Measurements from ENCODE around the gene ABTB2.
A peak's percentile ranks its signal among the peaks of the same experiment; 100 is the strongest.

The ABTB2 gene

DNA sequence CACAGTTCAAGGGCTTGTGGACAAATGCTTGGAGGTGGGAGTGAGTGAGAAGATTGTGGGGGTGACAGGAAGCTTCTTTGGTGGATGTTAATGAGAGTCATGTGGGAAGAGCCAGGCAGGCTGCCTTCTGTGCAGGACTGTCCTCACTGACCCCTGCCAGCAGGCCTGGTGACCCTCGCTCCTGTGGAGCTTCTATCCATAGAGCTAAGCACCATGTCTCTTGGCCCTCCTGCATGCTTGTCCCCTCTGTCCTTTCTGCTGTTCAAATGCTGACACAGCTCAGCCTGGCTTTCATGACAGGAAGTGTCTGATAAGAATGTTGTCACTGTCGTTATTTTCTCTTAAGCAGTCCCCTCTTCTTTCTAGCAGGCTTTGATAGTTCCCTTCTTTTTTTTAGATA lies 214.8 kb downstream of the ABTB2 start:
- DNase-seq = no peak

DNA sequence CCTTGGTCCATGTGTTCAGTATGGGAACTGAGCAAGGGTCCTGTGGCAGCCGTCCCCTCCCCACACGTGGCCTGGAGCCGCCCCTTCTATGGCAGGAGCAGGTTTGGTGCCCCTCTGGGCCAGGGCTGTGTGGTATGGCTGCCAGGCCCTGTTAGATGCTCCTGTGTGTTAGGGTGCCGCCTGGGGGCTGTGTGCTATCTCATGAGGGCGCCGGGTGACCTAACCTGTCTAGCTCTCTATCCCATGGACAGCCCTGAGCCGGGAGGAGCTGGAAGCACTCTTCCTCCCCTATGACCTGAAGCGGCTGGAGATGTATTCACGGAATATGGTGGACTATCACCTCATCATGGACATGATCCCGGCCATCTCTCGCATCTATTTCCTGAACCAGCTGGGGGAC lies 217.7 kb downstream of the ABTB2 start:
- no peak for DNase-seq

DNA sequence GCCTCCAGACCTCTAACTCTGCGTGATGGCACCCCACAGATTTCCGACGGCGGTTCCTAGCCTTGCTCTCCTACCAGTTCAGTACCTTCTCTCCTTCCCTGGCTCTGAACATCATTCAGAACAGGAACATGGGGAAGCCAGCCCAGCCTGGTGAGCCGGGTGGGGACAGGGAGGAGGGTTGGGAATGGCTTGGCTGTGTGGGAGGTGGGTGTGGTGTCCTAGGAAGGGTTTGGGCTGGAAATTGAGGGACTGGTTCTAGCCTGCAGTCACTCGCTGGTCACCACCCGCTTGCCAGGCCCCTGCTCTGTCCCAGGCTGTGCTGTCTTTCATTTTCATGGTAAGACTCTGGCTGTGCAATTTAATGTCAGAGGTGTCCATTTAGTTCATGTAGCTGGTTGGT lies 218.5 kb downstream of the ABTB2 start:
- DNase-seq = no peak

DNA sequence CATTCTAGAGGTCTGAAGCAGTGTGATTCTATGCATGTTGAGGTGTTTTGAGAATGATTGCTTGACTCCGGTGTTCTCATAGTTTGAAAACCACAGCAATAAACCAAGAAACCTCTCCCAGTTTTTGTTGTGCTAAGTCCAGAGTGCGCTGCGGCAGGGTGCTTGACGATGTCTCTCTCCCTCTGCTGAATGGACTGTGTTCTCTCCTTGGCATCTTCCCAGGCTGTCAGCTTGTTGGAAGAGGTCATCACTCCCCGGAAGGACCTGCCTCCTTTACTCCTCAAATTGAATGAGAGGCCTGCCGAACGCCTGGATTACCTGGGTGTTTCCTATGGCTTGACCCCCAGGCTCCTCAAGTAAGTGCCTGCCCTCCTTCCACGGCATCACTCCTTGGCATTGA lies 221.4 kb downstream of the ABTB2 start:
- DNase-seq = no peak

DNA sequence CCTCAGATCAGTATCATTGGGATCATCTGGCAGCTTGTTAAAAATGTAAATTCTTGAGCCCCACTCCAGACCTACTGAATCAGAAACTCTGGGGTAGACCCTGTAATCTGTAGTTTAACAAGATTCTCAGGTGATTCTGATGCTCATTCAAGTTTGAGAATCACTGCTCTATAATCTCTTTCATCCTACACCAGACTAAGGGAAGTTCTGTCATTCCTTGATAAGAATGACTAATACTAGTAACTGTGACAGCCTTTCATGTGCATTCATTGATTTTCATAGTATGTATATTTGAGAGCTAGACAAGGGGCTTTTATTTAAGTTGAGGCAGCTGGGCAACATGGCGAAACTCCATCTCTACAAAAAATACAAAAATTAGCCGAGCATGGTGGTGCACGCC lies 222.4 kb downstream of the ABTB2 start:
- DNase-seq = no peak

DNA sequence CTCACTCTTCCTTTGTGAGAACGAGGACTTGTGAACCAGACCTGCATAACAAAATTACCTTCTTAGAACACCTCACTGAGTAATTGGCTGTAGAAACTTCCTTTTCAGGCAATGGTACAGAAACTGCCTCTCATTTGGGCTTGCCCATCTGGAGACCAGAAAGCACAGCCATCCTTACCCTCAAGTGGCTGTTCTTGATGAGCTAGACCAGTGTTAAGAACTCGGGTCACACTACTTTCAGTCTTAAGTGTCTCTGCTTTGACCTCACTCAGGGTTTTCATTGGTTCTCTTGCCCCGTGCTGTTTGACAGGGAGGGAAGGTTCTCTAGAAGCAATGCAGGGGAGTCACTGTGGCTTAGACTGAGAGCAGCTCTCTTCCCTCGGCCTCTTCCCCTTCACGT lies 223.0 kb downstream of the ABTB2 start:
- no peak for DNase-seq

DNA sequence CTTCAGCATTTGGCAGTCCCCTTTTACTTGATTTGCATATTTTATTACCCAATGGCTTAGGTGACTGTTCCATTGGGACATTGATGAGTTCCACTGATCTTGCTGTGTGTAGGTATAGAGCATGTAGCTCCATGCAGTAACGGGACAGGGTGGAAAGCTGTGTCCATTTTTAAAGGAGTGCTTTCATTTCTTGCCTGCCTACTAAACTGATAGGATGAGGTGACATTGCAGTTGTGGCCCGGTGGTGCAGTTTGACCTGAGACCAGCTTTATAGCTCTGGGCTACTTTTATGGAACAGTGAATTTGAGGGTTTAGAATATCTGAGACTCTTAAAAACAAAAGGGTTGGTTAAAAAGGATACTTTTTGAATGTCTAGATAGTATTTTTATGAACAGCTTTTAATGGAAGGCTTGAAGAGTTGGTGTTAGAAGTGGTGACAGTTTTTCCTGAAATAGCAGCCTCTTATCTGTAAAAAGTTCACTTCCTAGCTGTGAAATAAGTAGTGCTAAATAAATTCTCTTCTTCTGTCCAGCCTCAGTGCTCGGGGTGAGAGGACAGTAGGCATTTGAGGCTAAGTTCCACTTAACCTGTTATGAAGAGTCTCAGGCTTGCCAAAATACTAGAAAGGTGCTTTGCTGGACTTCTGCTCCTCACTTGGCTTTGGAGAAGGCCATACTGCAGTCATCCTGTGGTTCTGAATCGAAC lies 225.4 kb downstream of the ABTB2 start:
- DNase-seq = no peak

DNA sequence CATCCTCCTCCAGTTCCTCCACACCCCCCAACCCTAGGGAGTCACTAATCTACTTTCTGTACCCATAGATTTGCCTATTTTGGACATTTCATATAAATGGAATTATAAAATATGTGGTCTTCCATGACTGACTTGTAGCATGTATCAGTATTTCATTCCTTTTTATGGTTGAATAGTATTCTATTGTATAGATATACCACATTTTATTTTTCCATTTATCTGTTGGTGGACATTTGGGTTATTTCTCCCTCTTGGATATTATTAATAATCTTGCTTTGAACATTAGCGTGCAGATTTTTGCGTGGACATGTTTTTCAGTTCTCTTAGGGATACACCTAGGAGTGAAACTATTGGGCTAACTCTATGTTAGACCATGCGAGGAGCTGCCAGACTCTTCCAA lies 229.0 kb downstream of the ABTB2 start:
- DNase-seq = no peak

DNA sequence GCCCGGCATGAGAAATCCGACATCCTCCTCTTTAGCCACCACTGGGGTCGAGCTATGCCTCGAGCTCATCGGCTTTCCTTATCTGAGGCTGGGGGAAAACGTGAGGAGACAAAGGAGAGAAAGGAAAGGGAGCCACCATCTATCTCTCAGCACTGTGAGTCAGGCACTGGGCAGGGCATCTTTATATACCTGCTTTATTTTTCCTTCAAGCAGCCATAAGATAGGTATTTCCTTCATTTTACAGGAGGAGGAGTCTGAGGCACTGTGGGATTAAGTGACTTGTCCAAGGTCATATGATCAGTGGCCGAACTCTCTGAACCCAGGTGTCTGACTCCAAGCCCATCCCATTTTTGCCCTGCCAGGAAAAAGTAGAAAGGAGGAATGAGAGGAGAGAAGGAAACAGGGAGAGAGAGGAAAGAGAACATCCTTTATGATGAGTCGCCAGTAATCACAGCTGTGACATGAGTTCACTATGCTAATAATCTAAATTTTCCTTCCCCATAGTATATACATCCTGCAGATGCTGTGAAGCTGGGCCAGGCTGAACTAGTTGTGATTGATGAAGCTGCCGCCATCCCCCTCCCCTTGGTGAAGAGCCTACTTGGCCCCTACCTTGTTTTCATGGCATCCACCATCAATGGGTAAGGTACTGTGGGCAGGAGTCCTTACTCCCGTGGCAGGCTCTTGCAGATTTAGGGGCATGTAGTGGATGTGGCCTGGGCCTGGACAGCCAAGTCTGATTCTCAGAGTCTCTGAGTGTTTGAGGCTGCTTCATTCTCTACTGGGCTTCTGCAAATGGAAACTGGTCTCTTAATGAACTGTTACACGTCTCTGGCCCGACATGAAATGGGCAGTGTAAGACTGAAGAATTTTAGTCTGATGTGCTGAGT lies 230.6 kb downstream of the ABTB2 start:
- no peak for DNase-seq

DNA sequence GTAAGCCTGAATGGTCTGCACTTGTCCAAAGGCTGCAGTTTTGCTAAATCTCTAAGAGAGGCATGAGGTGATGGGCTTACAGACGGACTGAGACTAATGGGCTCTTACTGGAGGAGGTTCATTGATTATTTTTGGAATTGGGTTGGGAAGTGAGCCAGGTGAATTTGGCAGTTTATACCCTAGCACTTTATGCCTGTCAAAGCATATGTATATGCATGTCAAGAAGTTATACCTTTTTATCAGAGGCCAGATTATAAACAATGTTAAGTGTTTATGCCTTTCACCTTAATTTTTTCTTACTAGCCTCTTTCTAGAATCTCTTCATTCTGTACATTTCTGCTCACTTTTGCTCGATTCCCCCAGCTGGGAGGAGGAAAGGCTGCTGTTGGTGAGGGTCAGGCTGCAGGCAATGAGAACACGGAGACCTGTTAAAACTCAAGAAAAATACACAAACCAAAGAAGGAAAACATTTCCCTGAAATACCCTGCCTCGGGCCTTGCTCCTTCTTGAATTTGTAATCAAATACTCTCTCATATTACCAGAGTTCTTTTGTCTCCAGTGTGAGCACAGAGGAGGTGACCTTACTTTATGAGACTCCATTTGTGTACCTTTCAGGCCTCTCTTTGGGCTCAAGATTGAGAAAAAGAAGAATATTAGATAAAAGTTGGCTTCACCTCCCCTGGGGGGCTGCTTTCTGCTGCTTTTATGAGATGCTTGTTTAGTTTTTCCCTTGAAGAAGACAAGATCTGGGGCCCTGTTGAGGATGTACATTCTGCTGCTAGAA lies 232.7 kb downstream of the ABTB2 start:
- no peak for DNase-seq

DNA sequence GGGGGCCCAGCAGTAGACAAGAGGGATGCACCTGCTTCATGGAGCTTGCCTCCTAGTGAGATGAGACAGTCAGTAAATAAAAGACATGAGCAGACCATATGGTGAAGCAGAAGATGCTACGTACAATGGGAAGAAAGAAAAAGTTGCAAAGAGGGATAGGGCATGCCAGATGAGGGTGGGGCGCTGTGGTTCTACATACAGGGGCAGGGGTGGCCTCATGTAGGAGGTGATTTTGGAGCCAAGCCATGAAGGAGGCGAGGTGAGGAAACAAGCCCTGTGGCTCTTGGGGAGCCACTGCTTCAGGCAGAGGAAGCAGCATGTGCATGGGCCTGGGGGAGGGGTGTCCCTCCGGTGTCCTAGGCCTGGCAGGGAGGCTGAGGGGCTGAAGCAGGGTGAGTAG lies 237.2 kb downstream of the ABTB2 start:
- no peak for DNase-seq

DNA sequence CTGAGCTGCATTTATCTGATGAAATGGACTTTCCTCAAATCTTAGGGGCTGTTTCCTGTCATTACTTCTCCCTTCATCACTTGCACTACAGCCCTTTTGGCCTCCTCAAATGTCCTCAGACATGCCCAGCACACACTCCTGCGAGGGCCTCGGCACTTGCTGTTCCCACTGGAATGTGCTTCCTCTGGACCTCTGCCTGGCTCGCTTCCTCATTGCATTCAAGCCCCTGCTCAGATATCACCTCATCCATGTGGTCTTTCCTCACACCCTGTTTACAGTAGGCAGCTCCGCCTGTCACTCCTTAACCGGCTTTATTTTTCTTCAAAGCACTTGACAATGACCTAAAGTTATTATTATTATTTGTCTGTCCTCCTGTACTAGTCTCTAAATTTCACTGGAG lies 243.3 kb downstream of the ABTB2 start:
- no peak for DNase-seq

DNA sequence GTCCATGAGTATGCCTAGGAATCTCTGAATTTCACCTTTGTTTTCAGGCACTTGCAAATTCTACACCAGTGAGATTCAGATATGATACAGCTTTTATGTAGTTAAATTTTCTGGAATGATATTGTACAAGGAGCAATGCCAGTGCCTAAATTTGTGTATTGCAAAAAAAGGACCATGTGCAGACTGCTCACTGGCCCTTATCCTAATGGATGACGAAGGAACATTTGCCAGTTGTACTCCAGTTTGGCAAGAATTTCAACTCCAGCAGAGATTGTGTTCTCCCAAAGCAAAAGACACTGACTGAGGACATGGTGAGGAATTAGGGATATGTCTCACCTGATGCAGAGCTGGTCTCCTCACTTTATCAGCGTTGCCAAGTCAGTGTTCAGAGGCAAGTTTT lies 243.8 kb downstream of the ABTB2 start:
- DNase-seq = no peak

DNA sequence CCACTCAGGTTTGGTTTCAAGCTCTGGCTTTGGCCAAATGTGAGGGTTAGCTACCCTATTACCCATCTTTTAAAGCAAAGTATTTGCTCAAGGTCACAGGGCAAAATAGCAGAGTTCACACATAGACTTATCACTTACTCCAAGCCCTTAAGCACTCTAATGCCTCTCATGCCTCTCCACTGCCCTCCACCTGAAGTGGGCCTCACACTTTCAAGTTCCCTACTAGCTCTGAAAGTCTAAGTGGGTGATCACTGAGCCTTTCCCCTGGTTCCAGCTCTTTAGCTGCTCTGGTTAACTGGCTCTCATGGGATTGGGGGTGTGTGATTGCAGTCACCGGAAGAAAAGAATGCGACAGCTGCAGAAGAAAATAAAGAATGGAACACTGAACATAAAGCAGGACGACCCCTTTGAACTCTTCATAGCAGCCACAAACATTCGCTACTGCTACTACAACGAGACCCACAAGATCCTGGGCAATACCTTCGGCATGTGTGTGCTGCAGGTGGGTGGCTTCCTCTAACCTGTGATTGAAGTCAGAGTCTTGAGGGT lies 246.0 kb downstream of the ABTB2 start:
- DNase-seq = no peak

DNA sequence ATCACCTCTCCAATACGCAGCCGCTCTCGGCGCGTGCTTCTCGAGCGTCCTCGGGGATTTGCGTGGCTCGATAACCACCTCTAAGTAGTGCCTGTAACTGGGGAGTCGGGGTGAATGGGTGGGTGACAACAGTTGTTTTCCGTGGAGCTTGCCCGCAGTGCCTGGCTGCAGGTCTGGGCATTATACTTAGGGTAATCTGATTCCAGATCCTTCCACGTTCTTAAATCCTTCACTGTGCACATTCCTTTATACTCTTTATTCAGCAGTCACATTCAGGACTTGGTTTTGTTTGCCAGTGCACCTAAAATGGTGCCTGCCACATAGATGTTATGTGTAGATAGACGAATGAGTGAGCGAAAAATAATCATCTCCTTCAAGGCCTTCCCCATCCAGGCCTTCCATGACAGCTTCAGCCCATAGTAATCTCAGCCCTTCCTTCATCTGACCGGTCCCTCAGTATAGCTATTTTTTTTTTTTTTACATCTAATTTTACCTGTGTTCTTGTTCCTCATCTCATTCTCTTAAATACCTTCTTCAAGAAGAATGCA lies 251.8 kb downstream of the ABTB2 start:
- no peak for DNase-seq

DNA sequence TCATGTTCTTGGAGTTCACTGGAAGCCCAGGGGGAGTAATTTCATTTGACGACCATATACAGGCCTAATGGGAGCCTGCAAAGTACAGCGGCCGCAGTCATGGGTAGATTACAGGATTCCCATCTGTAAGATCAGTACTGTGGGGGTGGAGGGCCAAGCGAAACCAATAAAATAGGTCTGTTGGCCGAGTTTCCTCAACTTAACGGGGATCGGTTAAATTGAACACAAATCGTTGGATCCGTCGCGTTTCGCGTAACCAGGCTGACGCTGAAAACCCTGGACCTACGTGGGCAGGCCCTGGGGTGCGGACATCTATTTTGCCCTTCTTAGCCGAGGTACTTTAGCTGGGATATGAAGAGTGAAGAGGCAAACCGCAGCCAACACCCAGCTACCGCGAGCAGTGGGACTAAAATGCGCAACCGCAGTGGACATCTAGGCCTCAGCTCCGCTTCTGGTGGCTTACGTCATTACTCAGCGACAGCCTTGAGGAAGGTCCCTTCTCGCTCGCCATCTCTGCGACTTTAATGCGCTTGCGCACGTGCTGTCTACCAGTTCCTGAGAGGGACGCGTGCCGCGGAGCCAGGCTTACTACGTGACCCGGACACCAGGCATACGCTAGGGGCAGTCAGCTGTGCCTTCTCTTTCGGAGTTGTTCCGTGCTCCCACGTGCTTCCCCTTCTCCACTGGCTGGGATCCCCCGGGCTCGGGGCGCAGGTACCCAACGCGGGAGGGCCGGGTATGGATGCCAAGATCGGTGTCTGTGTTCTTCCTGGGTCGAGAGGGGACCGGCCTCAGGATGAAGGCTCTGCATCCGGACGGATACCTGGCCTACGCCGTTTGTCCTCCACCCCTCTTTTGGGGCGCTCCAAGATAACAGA lies 252.5 kb downstream of the ABTB2 start, which contains the start of gene NAT10:
Gene NAT10 (plus strand): TSS at position 551 of the 878 bp plus-strand sequence. CDS start 2,597 bp downstream, outside the sequence.
- DNase-seq = peak; percentile 98

DNA sequence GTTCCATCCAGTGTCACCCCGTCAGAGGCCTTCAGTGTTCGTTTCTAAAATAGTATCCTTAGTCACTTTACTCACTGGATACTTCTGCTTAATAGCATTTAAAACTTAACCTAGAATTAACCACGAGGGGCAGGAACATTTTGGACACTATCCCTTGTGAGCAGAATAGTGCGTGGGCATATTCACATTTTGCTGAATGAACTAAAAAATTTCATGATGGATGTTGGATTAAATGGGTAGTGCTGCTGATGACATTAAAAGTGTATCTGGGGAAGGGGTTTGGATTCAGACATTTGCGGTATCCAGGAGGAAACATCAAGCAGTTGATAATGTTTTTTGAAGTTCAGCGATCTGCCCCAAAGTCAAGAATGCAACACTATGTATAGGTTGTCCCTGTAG lies 253.1 kb downstream of the ABTB2 start:
- no peak for DNase-seq
